Measurements from ENCODE around the gene ZNF423.
A peak's percentile ranks its signal among the peaks of the same experiment; 100 is the strongest.
"Not testable (repeated sequence)": the region's sequence is repeated elsewhere in the genome, so short reads cannot be mapped to it uniquely, and the experiment has no call there.

ZNF423 gene

DNA sequence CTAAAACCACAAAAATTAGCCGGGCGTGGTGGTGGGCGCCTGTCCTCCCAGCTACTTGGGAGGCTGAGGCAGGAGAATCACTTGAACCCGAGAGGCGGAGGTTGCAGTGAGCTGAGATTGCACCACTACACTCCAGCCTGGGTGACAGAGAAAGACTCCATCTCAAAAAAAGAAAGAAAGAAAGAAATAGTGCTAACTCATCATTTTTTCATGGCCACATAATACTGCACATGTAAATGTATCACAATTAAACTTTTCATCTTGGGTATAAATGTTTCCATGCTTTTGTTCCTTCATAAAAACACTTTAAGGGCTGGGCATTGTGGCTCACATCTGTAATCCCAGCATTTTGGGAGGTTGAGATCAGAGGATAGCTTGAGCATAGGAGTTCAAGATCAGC is 15.9 kb upstream of the ZNF423 start:
- not testable (repeated sequence) for DNase-seq (ENCODE audit: extremely low read depth in 1 of 2, low read depth in 1 of 2)

DNA sequence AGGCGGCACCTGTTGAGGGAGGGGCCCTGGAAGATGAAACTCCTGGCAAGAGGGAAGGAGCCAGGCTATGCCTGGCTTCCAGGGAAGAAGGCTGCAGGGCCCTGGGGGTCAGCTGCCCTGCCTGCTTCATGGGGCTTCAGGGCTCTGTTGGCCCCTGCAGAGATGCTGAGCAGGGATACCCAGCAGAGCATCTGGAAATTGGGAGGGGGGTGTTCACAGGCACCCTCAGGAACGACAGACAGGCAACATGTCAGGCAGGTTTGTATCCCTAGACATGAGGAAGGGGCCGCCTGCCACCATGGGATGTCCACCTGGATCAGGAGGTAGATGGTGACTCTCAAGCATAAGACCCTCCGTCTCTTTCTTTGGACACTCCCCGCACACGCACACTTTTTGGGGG is 13.8 kb upstream of the ZNF423 start:
- no peak for DNase-seq (ENCODE audit: extremely low read depth in 1 of 2, low read depth in 1 of 2)

DNA sequence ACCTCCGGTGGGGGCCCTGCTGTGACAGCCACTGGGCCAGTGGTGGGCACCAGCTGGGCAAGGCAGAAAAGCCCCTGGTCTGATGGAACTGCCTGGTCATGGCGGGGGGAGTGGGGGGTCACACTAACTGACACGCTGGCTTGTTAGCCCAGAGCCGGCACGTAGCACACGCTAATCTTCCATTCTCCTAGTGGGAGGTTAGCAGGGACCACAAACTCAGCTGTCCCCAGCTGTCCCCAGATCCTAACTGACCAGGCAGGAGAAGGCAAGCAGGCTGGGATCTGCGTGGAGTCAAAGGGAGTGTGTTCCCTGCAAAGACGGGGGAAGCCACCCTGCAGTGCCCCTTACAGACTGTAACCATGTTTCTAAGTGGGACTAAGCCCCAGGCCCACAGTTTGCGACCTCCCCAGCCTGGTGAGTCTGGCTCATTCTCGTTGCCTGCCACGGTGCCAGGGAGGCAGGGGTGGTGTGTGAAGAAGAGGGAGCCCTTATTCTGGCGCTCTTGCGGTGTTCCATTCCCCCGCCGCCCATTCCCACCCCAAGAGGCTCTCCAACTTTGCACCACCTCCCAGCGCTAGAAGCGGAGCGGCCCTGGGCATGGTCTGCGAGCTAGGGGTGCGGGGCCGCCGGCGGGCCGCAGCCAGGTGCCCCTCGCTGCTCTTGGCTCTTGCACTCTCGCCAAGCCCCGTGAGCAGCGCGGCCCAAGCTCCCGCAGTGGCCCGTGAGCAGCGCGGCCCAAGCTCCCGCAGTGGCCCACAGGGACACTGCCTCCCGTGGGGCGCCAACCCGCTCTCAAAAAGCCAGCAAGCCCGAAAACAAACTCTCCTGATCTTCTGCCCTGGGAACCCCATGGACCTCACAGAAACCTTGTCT is 12.1 kb upstream of the ZNF423 start:
- DNase-seq (ENCODE audit: extremely low read depth in 1 of 2, low read depth in 1 of 2), result no peak

DNA sequence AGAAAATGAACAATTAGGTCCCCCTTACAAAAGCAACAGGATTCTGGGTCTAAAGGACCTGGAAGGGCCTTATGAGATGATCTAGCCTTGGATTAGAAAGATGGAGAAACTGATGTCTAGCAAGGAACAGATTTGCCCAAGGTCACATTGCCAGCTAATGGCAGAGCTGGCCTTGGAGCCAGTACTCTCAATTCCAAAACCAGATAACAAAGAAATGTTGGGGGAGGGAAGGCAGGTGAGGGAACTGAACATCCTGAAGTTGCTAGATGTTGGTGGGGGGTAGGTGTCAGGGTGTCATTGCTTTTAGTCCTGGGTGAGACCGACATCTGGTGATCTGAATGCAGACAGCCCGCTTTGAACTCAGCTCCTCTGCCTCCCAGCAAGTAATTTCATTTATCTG is 11.3 kb upstream of the ZNF423 start:
- DNase-seq (ENCODE audit: extremely low read depth in 1 of 2, low read depth in 1 of 2), result no peak

DNA sequence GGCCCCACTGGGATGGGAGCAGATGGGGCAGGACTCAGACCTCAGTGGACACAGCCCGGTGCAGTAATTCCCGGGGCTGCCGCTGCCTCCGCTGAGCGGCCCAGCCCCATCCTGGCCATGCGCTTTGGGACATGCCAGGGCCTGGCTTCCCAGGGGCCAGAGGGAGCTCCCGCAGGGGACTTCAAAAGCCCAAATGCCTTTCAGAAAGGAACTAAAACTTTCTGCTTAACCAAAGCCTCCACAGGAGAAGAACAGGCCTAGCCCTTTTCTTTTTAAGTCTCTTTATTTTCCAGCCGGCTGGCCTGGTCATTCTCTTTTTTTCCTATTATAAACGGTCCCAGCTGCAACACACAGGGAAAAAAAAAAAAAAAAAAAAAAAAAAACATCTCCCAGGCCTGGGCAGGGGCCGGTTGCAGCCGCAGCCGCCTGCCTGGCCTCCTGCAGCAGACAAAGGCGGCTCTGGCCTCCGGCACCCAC is 10.7 kb upstream of the ZNF423 start:
- DNase-seq (ENCODE audit: extremely low read depth in 1 of 2, low read depth in 1 of 2), result no peak

DNA sequence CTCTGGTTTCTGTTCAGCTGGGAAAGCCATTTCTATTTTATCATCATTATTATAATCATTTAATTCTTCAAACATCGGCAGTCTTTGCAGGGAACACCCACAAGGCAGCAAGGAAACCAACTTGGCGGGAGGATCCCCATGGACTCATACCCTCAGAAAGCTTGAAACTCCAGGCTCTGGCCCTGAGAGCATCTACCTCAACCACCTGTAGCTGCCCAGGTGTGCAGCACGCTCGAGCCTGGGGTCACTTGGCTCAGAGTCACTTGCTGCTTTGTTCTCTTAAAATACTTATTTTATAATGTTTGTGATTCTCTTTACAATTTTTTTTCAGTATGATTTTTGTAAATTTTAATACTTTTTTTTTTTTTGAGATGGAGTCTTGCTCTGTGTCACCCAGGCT is 6.8 kb upstream of the ZNF423 start:
- no peak for DNase-seq (ENCODE audit: extremely low read depth in 1 of 2, low read depth in 1 of 2)

DNA sequence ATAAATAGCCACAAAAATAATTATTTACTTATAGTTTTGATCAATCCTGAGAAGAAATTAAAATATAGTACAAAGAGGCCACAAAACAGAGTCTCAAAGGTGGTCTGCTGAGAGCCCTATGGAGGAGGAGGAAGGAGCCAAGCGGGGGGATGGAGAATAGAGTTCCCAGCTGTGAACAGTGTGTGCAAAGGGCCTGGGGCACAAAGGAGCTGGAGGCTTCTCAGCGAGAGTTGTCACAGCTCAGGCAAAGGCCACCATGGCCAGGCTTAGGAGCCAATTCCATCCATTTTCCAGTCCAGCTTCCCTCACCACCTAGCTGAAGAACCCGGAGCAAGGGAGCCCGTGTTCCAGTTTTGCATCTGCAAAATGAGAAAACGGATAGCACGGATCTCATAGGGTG is 5.4 kb upstream of the ZNF423 start:
- DNase-seq (ENCODE audit: extremely low read depth in 1 of 2, low read depth in 1 of 2), result no peak

DNA sequence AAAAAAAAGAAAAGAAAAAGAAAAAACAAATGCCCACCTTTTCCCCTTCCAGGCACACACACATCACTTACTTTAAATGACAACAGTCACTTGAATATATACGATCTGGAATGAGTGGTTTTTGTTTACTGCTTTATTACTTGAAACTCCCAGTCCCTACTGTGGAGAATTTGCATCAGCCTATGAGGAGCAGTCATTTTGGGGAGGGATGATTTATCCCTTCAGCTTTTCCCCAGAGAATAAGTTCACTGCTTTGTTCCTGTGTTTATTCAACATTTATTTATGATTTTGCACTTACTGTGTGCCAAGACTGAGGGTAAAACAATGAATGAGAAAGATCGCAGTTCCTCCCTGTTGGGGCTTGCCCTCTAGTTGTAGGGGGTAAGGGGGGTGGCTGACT is 4.7 kb upstream of the ZNF423 start:
- DNase-seq (ENCODE audit: extremely low read depth in 1 of 2, low read depth in 1 of 2), result no peak

DNA sequence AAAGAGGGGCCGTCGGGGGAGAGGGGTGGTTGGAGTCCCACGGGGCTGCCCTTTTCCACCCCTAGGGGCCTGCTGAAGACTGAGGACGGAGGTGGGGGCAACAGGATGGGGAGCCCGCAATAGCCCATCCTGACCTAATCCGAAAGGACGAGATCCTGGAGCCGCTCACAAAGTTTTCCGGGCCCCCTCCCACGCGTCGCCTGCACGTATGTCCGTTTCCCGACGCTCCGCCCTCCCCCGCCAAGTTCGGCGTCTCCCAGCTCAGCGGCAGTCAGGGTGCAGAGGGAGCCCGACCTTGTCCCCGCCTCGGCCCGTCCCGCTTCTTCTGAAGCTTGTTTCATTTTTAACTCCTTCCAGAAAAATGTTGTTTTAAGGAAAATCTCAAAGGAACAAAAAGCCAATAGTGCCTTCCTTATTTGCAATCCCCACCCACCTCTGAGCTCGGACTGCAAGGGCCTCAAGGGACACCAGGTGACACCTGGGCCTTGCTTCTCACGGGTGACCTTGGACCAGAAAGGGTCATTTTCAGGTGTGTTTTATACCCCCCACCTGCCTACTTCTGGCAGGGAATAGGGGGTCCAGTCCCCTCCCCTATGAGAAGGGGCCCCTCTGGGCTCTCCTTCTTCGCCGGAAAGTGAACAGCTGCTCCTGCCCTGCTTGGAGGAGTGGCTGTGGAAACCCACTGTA is 3.4 kb upstream of the ZNF423 start:
- no peak for DNase-seq (ENCODE audit: extremely low read depth in 1 of 2, low read depth in 1 of 2)

DNA sequence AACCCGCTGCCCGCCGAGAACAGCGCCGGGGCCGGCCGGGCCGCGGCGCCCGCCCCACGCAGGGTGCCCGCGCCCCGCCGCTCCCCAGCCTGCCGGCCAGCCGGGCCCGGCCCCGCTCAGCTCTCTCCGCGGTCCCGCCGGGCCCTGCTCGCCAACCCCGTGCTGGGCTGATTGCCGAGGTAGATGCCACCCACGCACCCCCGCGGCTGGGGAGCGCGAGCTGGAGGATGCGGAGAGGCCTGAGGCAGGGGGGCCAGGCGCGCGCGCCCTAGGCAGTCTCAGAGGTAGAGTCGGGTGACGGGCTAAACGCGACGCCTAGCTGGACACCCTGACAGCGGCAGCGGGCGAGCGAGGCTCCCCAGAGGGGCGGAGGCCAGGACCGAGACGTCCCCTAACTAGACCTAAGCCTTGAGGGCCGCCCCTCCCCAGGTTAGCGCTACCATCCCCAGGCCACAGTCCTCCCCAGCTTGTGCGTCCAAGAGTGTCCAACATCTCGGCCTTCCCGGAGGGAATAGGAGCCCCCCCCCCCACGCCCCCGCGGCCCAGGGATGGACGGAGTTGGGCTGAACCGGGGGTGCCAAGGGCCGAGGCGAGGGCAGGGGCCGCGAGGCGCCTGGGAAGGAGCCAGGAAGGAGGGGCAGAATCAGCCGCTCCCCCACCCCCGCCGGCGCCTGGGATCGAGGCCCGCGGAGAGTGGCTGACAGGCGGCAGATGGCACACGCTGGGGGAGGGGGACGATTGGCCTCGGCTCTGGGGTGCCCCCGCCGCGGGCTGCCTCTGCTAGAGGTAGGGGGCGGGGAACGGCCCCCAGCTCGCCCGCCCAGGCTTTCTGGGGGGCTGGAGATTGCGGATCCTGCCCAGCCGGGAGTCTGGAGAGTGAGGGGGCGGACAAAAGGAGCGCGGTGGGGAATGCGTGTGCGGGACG is 2.5 kb upstream of the ZNF423 start:
- peak in 1 of 2 donors; percentile 20 for DNase-seq (ENCODE audit: extremely low read depth in 1 of 2, low read depth in 1 of 2)

DNA sequence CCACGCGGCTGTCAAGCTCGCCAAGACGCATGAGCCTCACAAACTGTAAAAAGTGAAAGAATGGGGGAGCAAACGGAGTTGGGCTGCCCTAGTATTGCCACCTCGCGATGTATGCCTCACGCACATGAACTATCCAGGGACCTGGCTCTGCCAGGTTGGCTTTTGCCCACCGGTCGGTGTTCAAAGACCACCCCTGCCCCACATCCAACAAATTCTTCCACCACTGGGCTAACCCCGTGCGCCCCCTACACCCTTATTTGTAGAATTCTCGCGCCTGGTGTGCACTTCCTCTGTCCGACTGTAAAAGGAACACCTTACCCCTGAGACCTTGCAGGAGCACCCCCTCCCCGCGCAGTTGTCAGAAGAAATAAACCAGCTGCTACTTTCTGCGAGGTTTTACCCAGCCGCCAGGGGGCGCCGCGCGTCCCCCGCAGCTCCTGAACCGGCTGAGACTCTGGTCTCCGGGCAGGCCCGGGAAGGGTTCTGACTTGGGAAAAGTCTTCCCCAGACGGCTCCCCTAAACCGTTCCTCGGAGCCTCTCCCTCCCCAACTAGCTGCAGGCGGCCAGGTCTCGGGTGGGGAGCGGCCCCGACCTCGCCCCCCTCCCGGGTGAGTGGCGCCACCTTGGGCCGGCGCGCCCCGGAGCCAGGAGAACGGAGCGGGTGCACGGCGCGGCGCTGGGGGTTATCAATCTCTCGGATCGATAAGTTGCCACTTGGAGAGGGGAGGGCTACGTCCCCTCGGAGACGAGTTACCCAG is 1.7 kb upstream of the ZNF423 start:
- DNase-seq (ENCODE audit: extremely low read depth in 1 of 2, low read depth in 1 of 2), result no peak

DNA sequence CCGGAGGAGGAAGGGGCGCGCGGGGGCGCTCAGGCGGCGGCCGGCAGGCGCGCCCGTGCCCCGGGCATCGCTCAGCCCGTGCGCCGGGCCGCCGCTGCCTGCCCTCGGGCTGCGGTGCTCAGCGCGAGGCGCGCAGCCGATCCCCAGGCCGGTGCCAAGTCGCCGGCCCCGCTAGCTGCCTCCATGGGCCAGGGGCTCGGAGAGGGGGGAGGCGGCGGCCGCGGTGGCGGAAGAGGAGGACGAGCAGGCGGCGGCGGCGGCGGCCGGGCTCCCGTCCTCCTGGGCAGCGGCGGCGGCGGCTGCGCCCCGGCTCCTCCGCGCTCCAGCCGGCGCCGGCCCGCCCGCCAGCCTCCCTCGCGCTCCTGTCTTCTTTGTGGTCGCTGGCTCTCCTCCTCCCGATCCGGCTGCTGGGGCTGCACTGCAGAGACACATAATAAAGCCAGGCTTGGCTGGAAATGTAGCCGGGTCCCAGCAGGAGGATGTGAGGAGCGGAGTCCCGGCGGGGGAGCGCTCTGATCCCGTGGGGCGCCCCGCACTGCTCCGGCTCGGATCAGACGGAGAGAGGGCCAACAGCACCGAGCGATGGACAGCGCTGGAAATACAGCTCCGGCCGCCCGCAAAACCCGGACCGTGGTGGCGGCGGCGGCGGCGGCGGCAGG is 889 bp upstream of the ZNF423 start:
- DNase-seq (ENCODE audit: extremely low read depth in 1 of 2, low read depth in 1 of 2), result no peak

DNA sequence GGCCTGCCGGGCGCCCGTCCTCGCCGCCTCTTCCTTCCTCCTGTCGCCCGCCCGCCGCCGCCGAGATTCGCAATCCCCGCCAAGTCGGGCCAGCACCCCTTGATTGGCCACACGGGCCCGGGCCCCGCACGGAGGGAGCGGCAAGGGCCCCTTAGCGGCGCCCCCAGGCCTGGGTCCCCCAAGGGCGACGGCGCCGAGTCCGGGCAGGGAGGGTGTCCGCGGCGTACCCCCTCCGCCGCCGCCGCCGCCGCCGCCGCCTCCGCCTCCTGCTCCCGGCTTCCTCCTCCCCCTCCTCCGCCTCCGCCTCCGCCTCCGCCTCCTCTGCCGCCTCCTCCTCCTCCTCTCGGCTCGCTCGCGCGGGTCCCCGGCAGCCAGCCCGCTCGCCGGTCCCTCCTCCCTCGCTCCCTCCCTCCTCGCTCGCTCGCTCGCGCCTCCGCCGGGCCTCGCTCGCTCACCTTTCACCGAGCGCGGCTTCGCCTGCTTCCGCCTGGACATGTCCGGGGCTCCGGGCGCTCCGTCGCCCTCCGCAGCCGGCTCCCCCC is 561 bp downstream of the ZNF423 start:
- no peak for DNase-seq (ENCODE audit: extremely low read depth in 1 of 2, low read depth in 1 of 2)

DNA sequence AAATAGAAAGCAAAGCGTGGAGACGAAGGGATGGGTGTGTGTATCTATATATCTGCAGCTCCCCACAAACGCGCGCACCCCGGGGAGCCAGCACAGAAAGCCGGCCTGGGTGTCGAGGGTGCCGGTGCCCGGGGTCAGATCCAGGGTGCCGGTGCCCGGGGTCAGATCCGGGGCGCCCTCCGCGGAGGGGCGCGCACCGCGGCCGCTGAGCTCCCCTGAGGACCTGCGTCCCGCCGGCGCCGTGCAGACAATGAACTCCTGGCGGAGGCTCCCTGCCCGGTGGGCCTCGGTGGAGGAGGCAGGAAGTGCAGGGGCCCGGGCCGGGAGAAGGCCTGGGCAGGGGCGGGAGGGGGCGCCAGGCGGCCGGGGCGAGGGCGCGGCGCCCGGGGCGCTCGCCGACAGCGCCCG is 1.1 kb downstream of the ZNF423 start:
- no peak for DNase-seq (ENCODE audit: extremely low read depth in 1 of 2, low read depth in 1 of 2)

DNA sequence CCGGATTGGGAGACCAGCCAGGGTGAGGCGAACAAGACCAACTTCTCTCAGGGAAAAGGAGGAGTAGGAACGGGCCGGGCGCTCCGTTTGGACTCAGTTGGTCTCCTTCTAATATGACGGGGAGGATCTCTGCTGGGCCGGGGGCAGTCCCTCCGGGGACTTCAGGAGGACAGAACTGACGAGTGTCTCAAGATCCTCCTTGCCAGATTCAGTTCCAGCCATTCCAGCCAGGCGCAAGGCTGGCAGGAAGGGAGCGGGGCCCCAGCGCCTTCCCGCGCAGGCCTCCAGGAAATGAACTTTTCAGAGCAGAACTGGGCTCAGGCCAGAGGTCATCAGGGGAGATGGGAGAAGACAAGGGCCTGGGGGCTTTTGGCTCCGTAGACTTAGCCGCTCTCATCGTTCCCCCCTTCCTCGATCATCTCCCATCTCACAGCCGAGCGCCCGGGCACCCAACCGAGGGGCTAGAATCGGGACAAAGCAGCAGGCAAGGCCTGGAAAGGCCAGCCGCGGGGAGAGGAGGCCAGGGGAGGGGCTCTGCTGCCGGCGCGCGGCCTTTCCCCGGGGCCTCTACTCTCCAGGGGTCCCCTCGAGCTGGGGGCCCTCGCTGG is 1.6 kb downstream of the ZNF423 start:
- DNase-seq (ENCODE audit: extremely low read depth in 1 of 2, low read depth in 1 of 2), result no peak

DNA sequence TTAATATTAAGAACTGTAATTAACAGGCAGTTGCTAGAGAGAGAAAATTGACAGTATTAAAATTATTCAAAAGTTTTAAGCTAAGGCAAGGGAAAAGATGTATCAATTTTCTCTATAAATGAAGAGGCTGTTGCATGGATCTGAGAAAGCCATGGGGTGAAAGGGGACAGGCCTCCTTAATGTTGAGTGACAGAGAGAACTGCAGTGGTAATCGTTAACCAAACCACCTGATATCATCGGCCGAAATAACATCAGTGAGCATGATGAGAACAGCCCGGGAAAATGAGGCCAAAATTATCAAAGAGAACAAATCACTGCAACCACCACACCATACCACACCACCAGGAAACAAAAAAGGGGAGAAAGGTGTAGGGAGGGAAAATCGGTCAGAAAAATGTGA is 3.6 kb downstream of the ZNF423 start:
- no peak for DNase-seq (ENCODE audit: extremely low read depth in 1 of 2, low read depth in 1 of 2)

DNA sequence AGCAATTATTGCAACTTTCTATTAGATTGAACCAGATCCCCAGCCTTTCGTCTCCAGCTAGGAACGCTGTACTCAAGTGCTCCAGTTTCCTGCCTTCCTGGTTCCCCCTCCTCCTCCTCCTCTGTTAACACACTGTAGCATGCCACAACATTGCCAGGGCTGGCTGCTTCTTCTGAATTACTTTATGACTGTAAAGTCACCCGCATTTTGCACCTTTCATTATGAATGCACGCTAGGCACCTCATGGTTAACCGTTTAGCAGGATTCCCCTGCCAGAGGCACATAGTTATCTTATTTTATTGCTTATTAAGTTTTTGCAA is 4.5 kb downstream of the ZNF423 start:
- DNase-seq (ENCODE audit: extremely low read depth in 1 of 2, low read depth in 1 of 2), result no peak

DNA sequence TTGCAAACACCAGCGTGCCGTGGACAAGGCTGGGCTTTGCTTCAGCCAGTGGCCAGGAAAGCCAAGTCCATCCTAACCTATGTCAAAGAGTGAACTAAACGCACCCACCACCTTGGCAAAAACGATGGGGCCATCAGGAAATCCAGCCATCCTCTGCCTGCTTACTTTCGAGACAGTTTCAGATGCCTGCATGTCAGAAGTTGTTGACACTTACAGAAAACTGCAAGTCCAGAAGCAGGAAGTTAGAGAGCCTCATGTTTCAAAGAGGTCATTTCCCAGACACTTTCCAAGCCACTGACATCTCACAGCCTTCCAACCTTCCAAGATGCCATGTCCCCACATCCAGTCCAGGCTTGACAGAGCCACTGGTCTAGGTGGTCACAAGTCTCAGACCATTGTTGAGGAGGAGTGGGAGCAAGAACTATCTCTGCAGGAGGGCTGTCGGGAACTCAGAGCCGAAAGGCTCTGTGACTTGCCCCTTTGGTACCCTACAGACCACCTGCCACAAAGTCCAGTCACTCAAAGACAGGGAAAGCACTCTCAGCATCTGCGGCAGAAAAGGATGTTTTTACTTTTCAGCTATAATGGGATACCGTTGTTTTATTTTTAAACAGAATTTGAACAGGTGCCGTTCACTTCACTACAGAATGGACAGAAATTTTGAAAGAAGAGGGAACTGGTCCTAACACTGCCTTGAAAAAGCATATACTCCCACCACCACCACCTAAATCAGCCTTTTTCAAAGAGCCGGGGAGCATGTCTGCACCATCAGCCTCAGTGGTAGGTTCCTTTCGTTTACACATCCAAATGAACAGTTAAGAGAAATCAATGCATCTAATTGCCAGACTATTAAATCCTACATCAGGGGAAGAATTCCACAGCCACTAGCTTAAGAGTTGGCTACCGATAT is 5.1 kb downstream of the ZNF423 start:
- no peak for DNase-seq (ENCODE audit: extremely low read depth in 1 of 2, low read depth in 1 of 2)

DNA sequence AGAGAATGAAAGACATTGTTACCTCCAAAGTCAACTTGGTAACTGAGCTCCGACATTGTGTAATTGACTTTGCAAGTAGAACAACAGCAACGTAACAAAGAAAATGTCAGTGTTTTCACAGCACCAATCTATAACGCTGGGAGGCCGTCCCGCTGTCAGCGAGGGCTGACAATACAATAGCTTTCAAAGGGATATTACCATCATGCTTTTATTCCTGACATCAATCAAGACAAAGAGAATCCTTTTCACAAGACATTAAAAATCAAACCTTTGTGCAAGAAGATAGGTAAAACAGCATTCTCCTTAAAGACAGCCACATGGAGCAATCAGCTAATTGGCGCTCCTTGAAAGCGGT is 6.2 kb downstream of the ZNF423 start:
- no peak for DNase-seq (ENCODE audit: extremely low read depth in 1 of 2, low read depth in 1 of 2)
